Gastrocnemius medialis (tissue), 4 donors: Measurements from ENCODE around the gene ZNF354C.

Experiments used
- POLR2A ChIP-seq, 2 donors: fragments of 450-650 bp; IDR thresholded peaks; one replicate each; pipeline ENCODE4 v1.6.1; 2017; ENCODE audit warnings: antibody characterized with exemption in 2 of 2, mild to moderate bottlenecking in 2 of 2, moderate library complexity in 2 of 2
- TF ChIP-seq, protein P1 (sequence below), 5 experiments: fragments of 450-650 bp in 3 of 5; fragments of 200-600 bp in 2 of 5; sonication (generic) in 2 of 5; IDR thresholded peaks in 4 of 5; conservative IDR thresholded peaks in 1 of 5; 1 replicate in 4 of 5; 2 replicates in 1 of 5; pipeline ENCODE4 v1.5.1; 2016 to 2019; ENCODE audit warnings: antibody characterized with exemption in 5 of 5, mild to moderate bottlenecking in 3 of 5, moderate library complexity in 3 of 5

DNA sequence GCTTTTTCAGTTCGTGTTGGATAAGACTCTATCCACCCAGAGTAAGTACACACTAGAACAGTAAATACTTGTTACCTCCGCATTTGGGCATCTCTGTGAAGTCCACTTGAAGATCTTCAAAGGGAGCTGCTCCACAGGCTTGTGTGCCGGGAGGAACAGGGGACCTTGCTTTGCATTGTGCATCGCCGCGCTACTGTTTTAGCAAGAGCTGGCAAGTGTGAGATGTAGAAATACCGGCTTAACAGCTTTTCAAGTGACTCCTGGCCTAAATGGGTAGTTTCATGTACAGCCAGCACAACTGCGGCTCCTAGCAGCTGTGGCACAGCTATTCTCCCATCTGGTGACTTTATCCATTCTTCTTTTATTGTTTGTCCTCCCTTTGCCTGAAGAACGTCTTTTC lies 8.4 kb upstream of the ZNF354C start:
- TF ChIP-seq, protein P1, sequence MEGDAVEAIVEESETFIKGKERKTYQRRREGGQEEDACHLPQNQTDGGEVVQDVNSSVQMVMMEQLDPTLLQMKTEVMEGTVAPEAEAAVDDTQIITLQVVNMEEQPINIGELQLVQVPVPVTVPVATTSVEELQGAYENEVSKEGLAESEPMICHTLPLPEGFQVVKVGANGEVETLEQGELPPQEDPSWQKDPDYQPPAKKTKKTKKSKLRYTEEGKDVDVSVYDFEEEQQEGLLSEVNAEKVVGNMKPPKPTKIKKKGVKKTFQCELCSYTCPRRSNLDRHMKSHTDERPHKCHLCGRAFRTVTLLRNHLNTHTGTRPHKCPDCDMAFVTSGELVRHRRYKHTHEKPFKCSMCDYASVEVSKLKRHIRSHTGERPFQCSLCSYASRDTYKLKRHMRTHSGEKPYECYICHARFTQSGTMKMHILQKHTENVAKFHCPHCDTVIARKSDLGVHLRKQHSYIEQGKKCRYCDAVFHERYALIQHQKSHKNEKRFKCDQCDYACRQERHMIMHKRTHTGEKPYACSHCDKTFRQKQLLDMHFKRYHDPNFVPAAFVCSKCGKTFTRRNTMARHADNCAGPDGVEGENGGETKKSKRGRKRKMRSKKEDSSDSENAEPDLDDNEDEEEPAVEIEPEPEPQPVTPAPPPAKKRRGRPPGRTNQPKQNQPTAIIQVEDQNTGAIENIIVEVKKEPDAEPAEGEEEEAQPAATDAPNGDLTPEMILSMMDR (IDR thresholded peaks at IDR 0.05 in 4 of 5, conservative IDR thresholded peaks at IDR 0.05 in 1 of 5), result no peak
- TF ChIP-seq POLR2A (IDR thresholded peaks at IDR 0.05), result no peak
